Measurements from ENCODE around the gene TEX29.

DNA sequence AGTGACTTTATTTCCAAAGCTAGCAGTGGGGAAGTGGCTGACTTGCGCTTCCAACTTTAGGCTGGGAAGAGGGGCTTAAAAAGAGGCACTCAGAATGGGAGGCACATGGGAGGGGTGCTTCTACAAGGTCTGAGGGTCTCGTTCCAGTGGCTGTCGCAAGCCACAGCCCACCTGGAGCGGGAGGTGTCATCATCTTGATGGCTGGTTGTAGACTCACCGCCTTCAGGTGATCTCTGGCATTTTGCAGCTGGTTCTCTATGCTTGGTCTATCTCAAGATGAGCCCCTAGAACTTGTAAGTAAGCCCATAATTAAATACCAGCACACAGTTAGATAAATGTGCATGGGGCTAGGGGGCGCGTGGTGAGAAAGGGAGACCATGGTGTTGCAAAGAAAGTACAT, 9.2 kb downstream of the TEX29 start:
- no peak for TF ChIP-seq CTCF (IDR thresholded peaks at IDR 0.05)
- no peak for TF ChIP-seq RAD21 (IDR thresholded peaks at IDR 0.05; ENCODE audit: low read length)

All from SK-N-SH (cell line).